ENCODE data around the gene LHFPL6. TPM values are rescaled to one million over a fixed set of nuclear protein-coding genes. Genes with fewer than 3 reads are reported as not detected.
"Not testable (repeated sequence)": the region's sequence is repeated elsewhere in the genome, so short reads cannot be mapped to it uniquely, and the experiment has no call there.

Gene LHFPL6
- polyA plus RNA-seq, 3 donors = 26.8 to 37.5 (median 30.8) TPM

DNA sequence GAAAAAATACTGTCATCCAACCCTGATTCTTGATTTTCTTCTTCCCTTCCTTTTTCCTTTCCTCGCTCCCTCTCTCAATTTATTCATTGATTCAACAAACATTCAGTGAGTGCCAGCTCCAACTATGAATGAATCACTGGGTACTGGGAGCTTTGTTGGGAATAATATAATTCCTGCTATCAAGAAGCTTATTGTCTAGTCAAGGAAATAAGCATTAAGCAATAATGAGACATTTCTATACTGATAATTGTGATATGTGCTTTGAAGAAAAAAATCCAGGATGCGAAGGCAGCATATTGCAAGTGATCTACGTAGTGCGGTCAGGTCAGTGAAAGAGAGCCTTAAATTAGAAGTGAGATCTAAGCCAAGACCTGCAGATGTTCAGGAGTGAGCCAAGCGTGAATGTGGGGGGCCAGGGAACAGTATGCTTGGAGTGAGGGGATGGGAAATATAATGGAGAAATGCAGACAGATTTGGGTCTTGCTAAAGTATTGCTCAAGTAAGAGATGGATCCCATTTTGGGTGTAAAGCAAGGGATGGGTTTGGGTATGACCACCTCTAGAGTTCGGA lies 253.5 kb downstream of the LHFPL6 start:
- DNase-seq = no peak

DNA sequence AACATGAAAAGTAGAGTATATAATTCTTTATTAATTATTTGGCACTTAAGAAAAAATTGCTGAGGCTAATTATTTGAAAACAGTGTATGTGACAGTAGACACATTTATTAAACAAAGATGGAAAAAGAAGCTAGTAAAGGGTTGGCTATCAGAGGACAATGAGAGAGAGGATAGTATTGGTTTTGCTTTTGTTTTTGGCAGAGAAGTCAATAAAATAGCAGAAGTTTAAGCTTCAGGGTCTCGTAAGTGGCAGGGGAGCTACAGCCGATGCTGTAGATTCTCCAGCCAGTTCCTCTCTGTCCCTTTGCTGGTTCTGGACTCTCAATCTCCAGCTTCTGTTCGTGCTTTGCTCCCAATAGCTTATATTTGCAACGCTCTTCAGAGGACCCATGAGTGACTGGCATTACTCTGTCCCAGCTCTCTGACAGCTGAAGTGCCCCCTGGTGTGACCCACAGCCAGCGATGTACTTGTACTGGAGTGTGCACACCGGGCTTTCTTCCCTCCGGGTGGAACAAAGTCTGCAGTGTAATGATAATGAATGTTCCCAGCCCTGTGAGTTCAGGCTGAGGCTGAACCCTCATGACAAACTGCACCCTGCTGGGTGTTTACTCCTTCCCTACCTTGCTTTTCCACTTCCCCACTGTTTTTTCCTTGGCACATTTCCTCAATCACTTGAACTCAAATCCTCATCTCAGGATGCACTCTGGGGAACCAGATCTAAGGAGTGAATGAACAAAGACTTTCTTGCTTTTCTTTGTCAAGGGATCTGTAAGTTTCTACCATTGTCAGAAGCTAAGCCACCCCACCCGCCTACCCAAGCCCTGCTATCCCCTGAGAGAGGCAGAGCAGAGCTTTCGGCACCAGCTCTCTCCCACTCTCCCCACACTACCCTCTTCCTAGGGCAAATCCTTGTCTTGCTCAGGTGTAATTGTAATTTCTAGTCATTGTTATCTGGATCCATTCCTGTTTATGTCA lies 254.8 kb downstream of the LHFPL6 start:
- no peak for DNase-seq

DNA sequence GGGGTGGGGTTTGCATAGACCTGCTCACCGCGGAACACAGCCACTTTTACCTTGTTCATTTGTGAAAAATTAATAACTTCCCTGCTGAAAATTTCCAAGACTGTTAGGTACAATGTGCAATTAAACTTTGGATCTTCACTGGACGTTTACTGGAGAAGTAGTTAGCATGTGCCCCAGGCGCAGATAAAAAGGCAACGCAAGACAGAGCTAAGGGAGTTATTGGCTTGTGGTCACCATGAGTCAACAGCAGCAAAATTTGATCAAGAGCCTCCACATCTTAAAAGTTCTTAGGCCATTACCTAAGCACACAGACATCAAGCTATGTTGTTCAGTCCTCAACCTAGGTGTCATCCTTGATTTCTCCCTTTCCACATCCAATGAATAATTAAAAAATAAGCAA lies 257.0 kb downstream of the LHFPL6 start:
- no peak for DNase-seq

DNA sequence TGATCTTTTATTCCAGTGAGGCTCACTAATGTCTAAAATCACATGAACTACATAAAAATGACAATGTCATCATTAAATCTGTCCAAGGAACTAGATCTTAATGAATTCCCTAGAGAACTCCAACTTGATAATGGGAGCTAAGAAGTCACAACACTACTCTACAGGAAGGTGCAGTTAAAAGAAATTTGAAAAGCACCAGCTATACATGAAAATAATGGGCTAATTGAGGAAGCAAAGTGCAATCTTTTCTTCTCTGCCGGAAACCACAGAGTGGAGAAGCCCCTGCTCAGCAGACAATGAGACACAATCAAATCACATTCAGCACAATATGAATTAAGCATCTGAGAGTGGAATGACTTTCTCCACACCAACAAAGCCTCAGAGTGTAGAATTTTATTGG lies 261.7 kb downstream of the LHFPL6 start:
- no peak for DNase-seq

DNA sequence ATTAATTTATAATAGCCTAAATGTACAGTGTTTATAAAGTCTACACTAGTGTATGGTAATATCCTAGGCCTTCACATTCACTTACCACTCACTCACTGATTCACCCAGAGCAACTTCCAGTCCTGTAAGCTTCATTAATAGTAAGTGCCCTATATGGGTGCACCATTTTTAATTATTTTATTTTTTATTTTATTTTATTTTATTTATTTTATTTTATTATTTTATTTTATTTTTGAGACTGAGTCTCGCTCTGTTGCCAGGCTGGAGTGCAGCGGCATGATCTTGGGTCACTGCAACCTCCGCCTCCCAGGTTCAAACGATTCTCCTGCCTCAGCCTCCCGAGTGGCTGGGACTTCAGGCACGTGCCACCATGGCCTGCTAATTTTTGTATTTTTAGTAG lies 264.9 kb downstream of the LHFPL6 start:
- not testable (repeated sequence) for DNase-seq

DNA sequence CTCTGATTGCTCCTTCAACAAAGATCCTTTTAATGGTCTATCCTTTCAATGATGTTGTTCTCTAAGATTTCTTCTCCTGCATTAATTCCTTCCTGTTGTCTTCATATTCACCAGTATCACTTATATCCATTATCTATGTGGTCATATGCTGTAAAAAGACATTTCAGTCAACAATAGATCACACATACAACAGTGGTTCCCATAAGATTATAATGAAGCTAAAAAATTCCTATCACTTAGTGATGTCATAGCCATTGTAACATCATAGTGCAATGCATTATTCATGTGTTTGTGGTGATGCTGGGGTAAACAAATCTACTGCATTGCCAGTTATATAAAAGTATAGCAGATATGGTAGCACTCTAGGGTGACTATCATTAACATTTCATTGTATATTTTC lies 266.1 kb downstream of the LHFPL6 start:
- no peak for DNase-seq

DNA sequence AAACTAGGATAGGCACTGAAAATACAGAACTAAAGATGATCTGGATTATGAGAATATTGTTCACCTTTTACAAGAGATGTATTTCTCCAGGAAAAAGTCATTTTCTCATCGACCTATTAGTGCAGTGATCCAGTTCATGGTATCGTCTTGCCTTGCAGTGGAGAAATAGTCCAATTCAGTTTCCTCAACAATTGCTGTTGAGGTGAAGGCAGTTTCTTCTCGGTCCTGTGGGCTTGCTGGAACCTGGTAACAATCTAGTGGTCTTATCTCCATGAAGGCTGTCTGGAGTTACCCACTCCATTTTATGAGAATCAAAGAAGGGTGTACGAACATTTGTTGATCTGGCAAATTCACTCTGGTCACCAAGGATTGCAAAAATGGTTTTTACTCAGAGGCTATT lies 266.8 kb downstream of the LHFPL6 start:
- no peak for DNase-seq

DNA sequence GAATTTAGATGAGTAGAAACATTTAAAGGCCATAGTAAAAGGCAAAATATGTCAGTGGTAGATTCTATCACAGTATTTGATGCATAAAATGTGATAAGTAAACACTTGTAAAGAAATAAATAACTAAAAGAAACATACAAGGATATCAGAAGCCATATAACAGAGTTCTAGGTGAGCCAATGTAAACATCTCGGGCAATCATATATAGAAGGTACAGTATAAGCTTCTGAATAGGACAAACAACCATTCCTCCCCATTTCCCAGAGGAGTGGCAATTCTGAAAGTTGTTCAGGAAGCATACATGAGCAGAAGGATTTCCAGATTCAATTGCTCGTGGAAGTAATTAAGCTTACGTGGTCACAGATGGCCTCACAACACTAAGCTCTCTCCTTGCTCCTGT lies 267.3 kb downstream of the LHFPL6 start:
- DNase-seq = no peak

DNA sequence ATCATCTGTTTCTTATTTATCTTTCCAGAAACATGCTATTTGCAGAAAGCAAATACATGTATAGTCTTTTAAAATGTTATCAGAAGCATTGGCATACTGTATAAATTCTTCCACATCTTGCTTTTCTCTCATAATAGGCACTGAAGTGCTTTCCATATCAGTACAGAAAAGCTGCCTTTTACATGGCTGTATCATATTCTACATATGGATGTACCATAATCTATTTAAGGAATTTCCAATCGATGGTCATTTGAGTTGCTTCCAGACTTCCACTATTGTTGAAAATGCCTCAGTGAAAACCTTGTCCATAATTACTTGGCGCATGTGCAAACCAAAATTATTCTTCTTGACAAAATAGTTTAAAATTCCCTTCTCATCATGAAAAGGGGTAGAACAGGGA lies 272.5 kb downstream of the LHFPL6 start:
- DNase-seq = no peak

DNA sequence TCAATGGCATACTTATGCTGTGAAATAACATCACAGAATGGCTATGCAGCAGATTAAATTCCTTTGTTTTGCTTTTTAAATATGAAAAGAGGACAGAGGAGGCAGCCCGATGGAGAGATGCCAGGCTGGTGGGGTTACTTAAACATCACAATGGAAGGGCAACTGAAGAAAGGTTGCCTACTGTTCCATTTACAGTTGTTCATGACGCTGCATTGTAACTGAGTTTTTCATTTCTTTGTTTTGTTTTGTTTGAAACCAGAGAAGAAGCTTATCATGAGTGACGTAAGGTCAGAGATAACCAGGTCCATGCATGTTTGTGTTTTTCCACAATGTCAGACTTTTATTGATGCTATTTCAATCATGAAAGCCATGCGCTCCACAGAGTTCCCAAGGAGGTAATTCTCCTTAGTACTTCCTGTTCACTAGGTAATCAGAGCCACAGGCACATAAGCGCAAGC lies 273.8 kb downstream of the LHFPL6 start:
- DNase-seq = no peak

DNA sequence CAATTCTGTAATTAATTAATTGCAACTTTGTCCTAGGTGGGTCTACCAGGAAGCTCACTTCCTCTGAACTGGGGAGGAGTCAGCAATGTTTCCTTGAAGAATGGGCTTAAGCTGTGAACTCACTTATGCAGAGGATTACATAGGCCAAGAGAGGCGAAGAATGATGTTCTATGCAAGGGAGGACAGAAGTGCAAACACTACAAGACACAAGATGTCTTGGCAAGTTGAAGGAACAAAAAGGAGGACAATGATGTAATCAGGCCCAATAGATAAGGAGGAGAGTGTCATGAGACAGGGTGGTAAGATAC lies 275.9 kb downstream of the LHFPL6 start:
- no peak for DNase-seq

DNA sequence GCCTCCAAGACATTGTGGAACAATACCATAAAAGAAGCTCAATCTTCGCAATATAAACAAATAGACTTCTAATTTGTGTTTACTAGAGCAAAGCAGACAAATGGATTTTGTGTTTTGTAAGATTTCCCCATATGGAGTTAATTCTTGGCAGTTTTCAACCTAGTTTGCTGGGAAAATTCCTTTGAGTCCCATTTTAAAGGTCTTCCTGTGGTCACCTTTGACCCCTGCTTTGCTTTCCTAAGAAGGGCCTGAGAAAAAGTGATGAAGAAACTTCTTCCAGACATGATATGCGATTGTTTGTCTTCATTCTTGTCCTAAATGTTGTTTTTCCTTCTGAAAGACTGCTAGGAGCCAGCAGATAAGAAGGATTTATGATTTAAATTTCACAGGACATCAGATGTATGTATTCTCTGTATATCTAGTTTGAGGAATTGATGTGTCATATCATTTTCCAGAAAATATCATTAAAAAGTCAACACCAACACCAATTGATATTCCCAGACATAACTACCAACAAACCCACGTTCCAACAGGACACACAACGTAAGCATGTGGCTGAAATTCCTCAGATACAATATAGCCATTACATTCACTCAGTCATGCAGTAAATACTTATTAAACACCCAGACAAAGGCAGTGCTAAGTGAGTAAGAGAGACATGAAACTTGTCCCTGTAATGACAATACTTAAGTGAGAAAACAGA lies 276.4 kb downstream of the LHFPL6 start:
- peak; percentile 39 for DNase-seq

DNA sequence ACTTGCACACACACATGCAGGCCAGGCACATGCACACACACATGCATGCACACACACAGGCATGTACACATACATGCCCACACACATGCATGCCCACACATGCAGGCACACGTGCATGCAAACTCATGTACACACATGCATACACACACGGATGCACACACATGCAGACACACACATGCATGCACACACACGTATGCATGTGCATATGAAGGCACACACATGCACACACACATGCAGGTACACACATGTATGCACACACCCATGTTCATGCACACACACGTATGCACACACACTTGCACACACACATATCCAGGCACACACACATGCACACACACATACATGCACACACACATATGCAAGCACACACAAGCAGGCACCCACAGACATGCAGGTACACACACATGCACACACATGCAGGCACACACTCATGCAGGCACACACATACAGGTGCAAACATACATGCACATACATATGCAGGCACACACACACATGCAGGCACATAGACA lies 278.1 kb downstream of the LHFPL6 start:
- DNase-seq = no peak

DNA sequence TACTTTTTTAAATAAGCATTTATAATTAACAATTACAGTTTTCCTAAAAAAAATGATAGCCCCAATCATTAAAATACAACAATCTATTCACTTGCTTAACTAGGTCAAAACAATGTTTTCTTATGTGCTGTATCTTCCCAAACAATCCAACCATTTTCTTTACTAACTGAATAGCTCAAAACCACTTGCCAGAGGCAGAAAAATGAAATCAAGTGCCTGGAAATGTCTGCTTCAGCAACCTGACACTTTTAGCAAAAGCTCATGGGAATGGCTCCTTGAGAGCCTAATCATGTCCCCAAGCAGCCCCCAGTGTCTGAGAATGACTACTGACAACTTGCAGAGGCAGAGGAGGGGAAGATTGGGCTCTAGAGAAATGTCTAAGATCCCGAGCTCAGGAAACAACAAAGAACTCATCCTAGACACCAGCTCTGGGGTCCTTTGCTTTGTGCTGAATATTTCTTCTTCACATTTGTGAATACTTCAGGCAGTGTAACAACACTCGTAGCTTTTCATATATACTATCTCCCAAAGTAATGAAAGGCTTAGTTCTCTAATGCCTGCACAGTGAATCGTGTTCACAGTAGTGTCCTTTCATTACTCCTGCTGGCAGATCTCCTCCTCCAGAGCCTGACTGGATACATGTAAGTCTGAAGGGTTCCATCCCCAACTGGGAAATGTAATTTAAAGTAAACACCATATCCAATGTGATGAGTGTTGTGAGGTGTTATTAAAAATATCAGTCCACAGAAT lies 280.0 kb downstream of the LHFPL6 start:
- no peak for DNase-seq

DNA sequence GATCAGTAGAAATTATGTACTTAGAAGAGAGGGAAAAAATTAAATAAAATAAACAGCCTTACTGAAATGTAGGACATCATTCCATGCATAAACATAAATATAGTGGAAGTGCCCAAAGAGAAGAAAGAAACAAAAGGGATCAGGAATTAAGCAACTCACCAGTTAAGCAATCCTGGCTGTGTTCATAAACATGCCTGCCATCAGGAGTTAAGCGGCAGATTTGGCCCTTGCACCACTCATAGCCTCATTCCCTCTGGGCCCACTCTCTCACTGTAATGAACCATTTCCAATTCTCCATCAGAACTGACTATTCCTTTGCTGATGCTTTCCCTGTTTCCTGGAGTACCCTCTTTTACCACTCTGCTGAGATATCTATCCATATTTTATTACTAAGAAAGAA lies 281.4 kb downstream of the LHFPL6 start:
- no peak for DNase-seq

DNA sequence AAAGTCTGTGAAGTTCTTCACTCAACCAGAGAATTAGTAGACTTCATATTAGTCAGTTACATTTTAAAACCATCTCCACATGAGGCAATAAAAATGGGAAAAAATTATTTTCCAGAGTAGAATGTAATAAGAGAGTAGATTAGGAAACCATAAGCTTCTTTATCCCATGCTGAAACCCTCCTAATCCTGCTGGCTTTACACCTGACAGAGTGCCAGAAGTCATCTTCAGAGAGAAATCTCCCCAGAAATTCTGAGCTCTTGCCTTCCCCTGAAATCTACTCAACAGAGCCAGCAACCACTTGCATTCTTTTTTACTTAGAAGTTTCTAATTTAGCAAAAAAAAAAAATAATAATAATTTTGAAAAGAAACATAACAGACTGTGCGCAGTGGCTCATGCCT lies 284.8 kb downstream of the LHFPL6 start:
- DNase-seq = no peak

DNA sequence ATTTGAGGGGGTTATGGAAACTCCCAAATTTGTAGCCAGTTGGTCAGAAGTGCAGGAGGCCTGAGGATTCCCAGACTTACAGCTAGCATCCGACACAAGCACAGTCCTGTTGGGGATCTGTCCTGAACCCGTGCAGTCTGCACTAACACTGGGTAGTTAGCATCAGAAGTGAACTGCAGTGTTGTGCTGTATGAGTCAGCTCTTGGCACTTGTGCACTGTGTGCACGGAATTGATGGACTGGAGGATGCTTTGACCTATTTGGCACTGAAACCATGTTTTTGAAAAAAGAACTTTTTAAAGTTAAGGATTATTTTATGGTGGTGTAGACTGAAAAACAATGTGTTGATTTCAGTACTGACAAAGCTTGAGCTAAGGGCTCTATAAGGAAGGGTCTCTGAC lies 285.7 kb downstream of the LHFPL6 start:
- no peak for DNase-seq

DNA sequence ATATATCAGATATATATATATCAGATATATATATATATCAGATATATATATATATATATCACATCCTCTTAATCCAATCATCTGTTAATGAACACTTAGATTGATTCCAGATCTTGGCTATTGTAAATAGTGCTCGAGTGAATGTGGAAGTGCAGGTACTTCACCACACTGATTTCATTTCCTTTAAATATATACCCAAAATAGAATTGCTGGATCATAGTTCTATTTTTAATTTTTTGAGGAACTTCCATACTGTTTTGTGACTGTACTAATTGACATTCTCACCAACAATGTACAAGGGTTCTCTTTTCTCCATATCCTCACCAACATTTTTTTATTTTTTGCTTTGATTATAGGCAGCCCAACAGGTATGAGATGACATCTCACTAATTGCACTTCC lies 287.2 kb downstream of the LHFPL6 start:
- DNase-seq = no peak

DNA sequence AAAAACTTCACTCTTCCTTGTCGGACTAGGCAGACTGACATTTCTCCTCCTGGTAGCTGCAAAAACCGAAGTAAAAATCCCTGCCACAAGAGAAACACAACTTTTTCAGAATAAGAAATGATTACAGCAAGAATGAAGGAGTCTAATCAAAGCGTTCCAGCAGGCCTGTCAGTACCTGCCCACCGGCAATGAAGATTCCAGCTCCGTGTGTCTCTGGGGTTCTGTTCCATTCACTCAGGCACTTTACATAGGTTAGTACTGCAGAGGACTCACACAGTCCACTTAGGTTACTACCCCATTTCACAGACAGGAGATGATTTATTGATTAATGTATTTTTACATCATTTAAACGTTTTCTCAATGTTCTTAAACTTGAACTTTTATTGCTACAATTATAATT lies 289.3 kb downstream of the LHFPL6 start:
- no peak for DNase-seq

DNA sequence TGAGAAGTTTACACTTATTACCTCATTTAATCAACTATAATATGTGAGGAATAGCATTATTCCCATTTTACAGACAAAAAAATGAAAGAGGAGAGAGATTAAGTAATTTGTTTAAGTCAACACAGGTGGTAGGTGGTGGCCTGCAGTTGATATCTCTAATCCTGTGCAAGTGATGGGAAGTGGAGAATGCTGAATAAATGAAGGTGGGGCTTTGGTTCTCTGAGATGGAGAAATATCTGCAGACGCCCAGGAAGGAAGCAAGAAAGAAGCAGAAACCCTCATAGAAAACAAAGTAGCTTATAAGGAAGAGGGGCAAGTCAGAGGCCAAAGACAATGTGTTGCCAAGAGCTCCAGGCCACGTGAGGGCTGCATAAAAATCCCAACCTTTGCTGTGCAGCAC lies 290.4 kb downstream of the LHFPL6 start:
- DNase-seq = no peak

DNA sequence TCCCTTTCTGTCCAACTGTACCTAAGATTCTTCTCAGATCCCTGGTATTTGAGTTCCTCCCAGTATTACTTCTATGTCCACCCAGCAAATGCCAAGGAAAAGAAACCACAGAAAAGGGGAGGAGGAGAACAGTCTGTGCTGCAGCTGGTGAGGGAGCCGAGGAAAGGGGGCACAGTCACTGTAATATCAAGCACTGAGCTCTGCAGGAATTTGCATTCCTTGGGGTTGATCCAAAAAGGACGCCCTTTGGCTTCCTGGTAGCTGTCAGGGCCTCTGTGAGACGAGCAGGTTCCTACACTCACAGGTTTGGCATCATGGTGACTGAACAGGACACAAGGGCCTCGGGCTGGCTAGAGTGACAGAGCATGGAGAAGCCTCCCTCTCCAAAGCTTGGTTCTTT lies 291.4 kb downstream of the LHFPL6 start:
- no peak for DNase-seq

DNA sequence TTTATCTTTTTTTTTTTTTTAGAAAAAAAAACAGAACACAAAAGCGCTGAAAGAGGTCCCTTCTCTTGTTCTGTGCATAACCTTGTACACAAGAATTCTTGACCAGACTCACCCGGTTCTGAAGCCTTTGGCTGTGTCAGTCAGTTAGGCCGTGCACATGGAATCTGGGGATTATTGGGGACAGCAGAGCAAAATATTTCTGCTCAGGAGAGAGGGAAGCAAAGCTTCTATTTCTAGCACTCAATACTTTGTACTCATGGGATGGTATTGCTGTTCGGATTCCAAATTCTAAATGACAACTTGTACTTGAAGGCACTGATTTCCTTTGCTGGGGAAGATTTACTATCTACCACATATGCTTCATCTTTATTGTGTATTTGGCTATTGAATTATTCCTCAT lies 292.0 kb downstream of the LHFPL6 start:
- no peak for DNase-seq

Data from renal pelvis (tissue), 4 donors.